HCT116 (cell line): ENCODE results near the gene ANKRD44. TPM values are rescaled to one million over a fixed set of nuclear protein-coding genes. Genes with fewer than 3 reads are reported as not detected.

Source experiments
- ATAC-seq: fragments of 200-7000 bp; cut with Tn5 transposase; 2 replicates; pipeline ENCODE4 v1.9.1; 2020; ENCODE audit warnings: mild to moderate bottlenecking, moderate library complexity
- BruUV-seq: library from RNA; stranded (reverse); fragments of 400-500 nt; replicated peaks from 2 replicates; lab custom pipeline; 2021; lab: Mats Ljungman, UMichigan
- CTCF ChIA-PET: fragments of 300-600 bp; sonication (Branson Sonifier 250); formaldehyde crosslinking; loops from one replicate; lab custom pipeline; 2021; ENCODE audit warnings: antibody characterized with exemption; lab: Charles Lee
- POLR2A ChIA-PET: fragments of 300-600, 350-600 bp; sonication (Branson Sonifier 250); formaldehyde crosslinking; loops from one replicate; lab custom pipeline; 2021; ENCODE audit warnings: antibody characterized with exemption; lab: Charles Lee
- RAD21 ChIA-PET, 2 experiments: fragments of 300-600 bp; sonication (Branson Sonifier 250); formaldehyde crosslinking; loops; one replicate each; lab custom pipeline; 2023; ENCODE audit warnings: low total read pairs in 2 of 2; ENCODE audit not compliant: uncharacterized antibody in 2 of 2, unreplicated experiment in 2 of 2, low non-redundant PET in 1 of 2; lab: Charles Lee
- DNase-seq: peaks from one replicate; pipeline ENCODE4 v3.0.0-alpha.2; 2010; ENCODE audit warnings: low read depth, low spot score
- H2AFZ ChIP-seq: fragments of 200-600 bp; shearing (Covaris generic), sonication (generic); 2 replicates; pipeline ENCODE4 v1.6.1; 2017; ENCODE audit warnings: low read depth, mixed run types, mixed read lengths, antibody characterized with exemption, low read length; ENCODE audit not compliant: poor library complexity, severe bottlenecking
- H3K27ac ChIP-seq: 2 replicates; pipeline ENCODE4 v1.5.1; 2012; ENCODE audit warnings: low read depth, low read length
- H3K27me3 ChIP-seq: fragments of 200-600 bp; sonication (generic); 2 replicates; pipeline ENCODE4 v1.6.1; 2016; ENCODE audit warnings: mixed run types, low read length, mixed read lengths; ENCODE audit not compliant: insufficient read depth
- H3K36me3 ChIP-seq, 2 experiments: fragments of 200-500 bp in 1 of 2; fragments of 200-600 bp in 1 of 2; sonication (Bioruptor generic) in 1 of 2; sonication (generic) in 1 of 2; 2 replicates each; pipeline versions ENCODE4 v1.5.1 to v1.6.1; 2014 to 2016; ENCODE audit warnings: low read length in 2 of 2, inconsistent platforms in 1 of 2, mixed read lengths in 1 of 2, mixed run types in 1 of 2; ENCODE audit not compliant: insufficient read depth in 2 of 2, control insufficient read depth in 1 of 2
- H3K4me1 ChIP-seq, 2 experiments: fragments of 200-600 bp in 1 of 2; sonication (generic) in 1 of 2; 2 replicates each; pipeline versions ENCODE4 v1.5.1 to v1.6.1; 2012 to 2017; ENCODE audit warnings: low read length in 2 of 2, inconsistent platforms in 1 of 2, mild to moderate bottlenecking in 1 of 2, mixed read lengths in 1 of 2, mixed run types in 1 of 2, moderate library complexity in 1 of 2; ENCODE audit not compliant: insufficient read depth in 2 of 2, control insufficient read depth in 1 of 2
- H3K4me2 ChIP-seq: fragments of 200-600 bp; sonication (generic); 2 replicates; pipeline ENCODE4 v1.6.1; 2017; ENCODE audit warnings: mixed run types, low read length, mixed read lengths
- H3K4me3 ChIP-seq, 2 experiments: fragments of 200-600 bp in 1 of 2; sonication (generic) in 1 of 2; replicated peaks in 1 of 2; 2 replicates each; pipeline ENCODE4 v1.5.1; 2011 to 2016; ENCODE audit warnings: low read length in 2 of 2, control low read depth in 1 of 2, low read depth in 1 of 2, mild to moderate bottlenecking in 1 of 2, mixed read lengths in 1 of 2, mixed run types in 1 of 2
- H3K79me2 ChIP-seq: fragments of 200-600 bp; sonication (generic); 2 replicates; pipeline ENCODE4 v1.6.1; 2017; ENCODE audit warnings: mild to moderate bottlenecking, mixed run types, low read length, moderate library complexity, mixed read lengths; ENCODE audit not compliant: insufficient read depth
- H3K9ac ChIP-seq: fragments of 200-600 bp; sonication (generic); 2 replicates; pipeline ENCODE4 v1.6.1; 2016; ENCODE audit warnings: low read length, mixed read lengths
- H3K9me2 ChIP-seq: fragments of 200-600 bp; sonication (generic), shearing (Covaris generic); 2 replicates; pipeline ENCODE4 v1.6.1; 2017; ENCODE audit warnings: mixed run types, mild to moderate bottlenecking, moderate library complexity; ENCODE audit not compliant: insufficient read depth
- H3K9me3 ChIP-seq, 2 experiments: fragments of 200-500 bp in 1 of 2; fragments of 200-600 bp in 1 of 2; sonication (Bioruptor generic) in 1 of 2; sonication (generic) in 1 of 2; 2 replicates each; pipeline ENCODE4 v1.6.1; 2014 to 2017; ENCODE audit warnings: low read length in 2 of 2, mixed read lengths in 2 of 2, inconsistent platforms in 1 of 2, low read depth in 1 of 2, mild to moderate bottlenecking in 1 of 2, mixed run types in 1 of 2, moderate library complexity in 1 of 2; ENCODE audit not compliant: control insufficient read depth in 1 of 2, insufficient read depth in 1 of 2
- H4K20me1 ChIP-seq: fragments of 200-600 bp; sonication (generic), shearing (Covaris generic); 2 replicates; pipeline ENCODE4 v1.6.1; 2017; ENCODE audit warnings: mixed run types, mild to moderate bottlenecking, moderate library complexity; ENCODE audit not compliant: insufficient read depth
- CBX3 ChIP-seq: IDR thresholded peaks from 2 replicates; pipeline ENCODE4 v1.6.1; 2012; ENCODE audit warnings: low read depth
- POLR2A ChIP-seq: IDR thresholded peaks from 2 replicates; pipeline ENCODE4 v1.7.0; 2011; ENCODE audit warnings: borderline replicate concordance; ENCODE audit not compliant: insufficient read depth, insufficient read length; ENCODE audit errors: extremely low read depth
- SP1 ChIP-seq: IDR thresholded peaks from 2 replicates; pipeline ENCODE4 v1.6.1; 2012; ENCODE audit warnings: low read depth
- TCF7L2 ChIP-seq: IDR thresholded peaks from 2 replicates; pipeline ENCODE4 v1.7.0; 2011; ENCODE audit warnings: borderline replicate concordance, inconsistent platforms; ENCODE audit not compliant: insufficient read depth, insufficient read length; ENCODE audit errors: extremely low read depth
- ZBTB33 ChIP-seq: IDR thresholded peaks from 2 replicates; pipeline ENCODE4 v1.6.1; 2011; ENCODE audit warnings: mild to moderate bottlenecking, low read length, moderate library complexity; ENCODE audit not compliant: insufficient replicate concordance; ENCODE audit errors: extremely low read depth
- intact Hi-C: fragments of 100-400 bp; cut with micrococcal nuclease; formaldehyde crosslinking; loops from 2 replicates; pipeline ENCODE4 v1.10.0; 2022
- total RNA-seq: library from RNA; stranded (reverse); gene quantifications from one replicate; pipeline ENCODE4 v1.2.1, GENCODE V29; 2021; ENCODE audit not compliant: unreplicated experiment

ANKRD44 gene
- total RNA-seq, 1 experiment from 2014 or later, result 2.7 TPM

- DNase-seq (no peak), ATAC-seq (no peak)
- Histone ChIP-seq H3K4me3 (no peak overlapping the region), H3K79me2 (no peaks in the 10 kb centered on the region), H3K4me1 (no peaks in the 10 kb centered on the region), H3K9me3 (no peaks in the 10 kb centered on the region), H2AFZ (no peak overlapping the region), H3K36me3 (no peaks in the 10 kb centered on the region), H3K27ac (no peak overlapping the region), H3K9ac (no peak overlapping the region), H3K27me3 (no peaks in the 10 kb centered on the region), H4K20me1 (no peaks in the 10 kb centered on the region), H3K4me2 (no peak overlapping the region), H3K9me2 (no peaks in the 10 kb centered on the region)
- POLR2A ChIA-PET, result no interaction called here
- intact Hi-C loops, result no loop called here
- CTCF ChIA-PET, result interaction anchor here (1.9 kb wide), 1 partner anchor 8 kb away, joined by 6 read pairs; no protein-coding TSS in a partner anchor
- BruUV-seq, result no TSS peak
- TF ChIP-seq SP1 (no peak), TCF7L2 (no peak), CBX3 (no peak), ZBTB33 (no peak), POLR2A (no peak)
- RAD21 ChIA-PET, result no interaction called here
Observed at GRCh38 chr2:197176522-197176921, 134.1 kb downstream of the ANKRD44 start.

DNA sequence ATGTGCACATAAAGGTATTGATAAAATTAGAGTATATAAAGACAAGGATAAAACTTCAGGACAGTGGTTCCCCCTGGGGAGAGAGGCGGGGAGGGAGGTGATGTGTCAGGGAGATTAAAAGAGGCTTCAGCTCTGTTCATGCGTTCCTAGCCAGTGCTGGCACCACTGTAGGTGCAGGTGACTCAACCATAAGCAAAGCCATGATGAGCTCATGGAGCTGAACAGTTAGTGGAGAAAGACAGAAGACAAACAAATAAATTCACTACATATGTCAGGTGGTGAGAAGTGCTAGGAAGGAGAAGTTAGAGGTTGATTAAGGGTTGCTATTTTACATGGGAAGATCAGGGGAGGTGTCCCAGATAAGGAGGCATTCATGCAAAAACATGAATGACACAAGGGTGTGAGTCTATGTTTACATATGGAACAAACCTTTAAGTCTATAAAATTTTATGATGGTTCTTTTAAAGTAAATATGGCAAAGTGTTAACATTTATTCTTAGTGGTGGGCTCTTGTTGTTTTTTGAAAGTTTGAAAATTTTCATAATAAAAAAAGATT is 136.0 kb downstream of the ANKRD44 start:
- no peak overlapping the region for H3K4me3 ChIP-seq
- no peaks in the 10 kb centered on the region for H4K20me1 ChIP-seq
- H3K9me2 ChIP-seq, result no peaks in the 10 kb centered on the region
- CTCF ChIA-PET, result no interaction called here
- no peaks in the 10 kb centered on the region for H3K36me3 ChIP-seq
- no TSS peak for BruUV-seq
- H3K4me1 ChIP-seq, result no peaks in the 10 kb centered on the region
- no peaks in the 10 kb centered on the region for H3K9me3 ChIP-seq
- DNase-seq (no peak), ATAC-seq (no peak)
- POLR2A ChIA-PET, result no interaction called here
- no peak overlapping the region for H3K4me2 ChIP-seq
- RAD21 ChIA-PET, result no interaction called here
- H2AFZ ChIP-seq, result no peak overlapping the region
- no peak overlapping the region for H3K9ac ChIP-seq
- intact Hi-C loops, result no loop called here
- H3K27ac ChIP-seq, result no peak overlapping the region
- no peaks in the 10 kb centered on the region for H3K79me2 ChIP-seq
- no peak for TF ChIP-seq POLR2A
- TF ChIP-seq, all 23 proteins: peak for 0
- no peaks in the 10 kb centered on the region for H3K27me3 ChIP-seq
